PC-9 (cell line): Measurements from ENCODE around the gene NFKBIZ.
"Not testable (repeated sequence)": the region's sequence is repeated elsewhere in the genome, so short reads cannot be mapped to it uniquely, and the experiment has no call there.

Experiments
- EZH2 ChIP-seq: fragments of 200-600 bp; sonication (generic); IDR thresholded peaks from 2 replicates; pipeline ENCODE4 v1.8.0; 2017; ENCODE audit warnings: antibody characterized with exemption, low read depth
- TF ChIP-seq, protein P1 (sequence below): fragments of 200-600 bp; sonication (generic); conservative IDR thresholded peaks from 2 replicates; pipeline ENCODE4 v1.6.1; 2017; ENCODE audit warnings: mixed run types, antibody characterized with exemption, mild to moderate bottlenecking, moderate library complexity

DNA sequence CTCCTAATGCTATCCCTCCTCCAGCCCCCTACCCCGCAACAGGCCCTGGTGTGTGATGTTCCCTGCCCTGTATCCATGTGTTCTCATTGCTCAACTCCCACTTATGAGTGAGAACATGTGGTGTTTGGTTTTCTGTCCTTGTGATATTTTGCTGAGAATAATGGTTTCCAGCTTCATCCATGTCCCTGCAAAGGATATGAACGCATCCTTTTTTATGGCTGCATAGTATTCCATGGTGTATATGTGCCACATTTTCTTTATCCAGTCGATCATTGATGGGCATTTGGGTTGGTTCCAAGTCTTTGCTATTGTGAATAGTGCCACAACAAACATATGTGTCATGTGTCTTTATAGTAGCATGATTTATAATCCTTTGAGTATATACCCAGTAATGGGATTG, 36.3 kb downstream of the NFKBIZ start:
- TF ChIP-seq, protein P1, sequence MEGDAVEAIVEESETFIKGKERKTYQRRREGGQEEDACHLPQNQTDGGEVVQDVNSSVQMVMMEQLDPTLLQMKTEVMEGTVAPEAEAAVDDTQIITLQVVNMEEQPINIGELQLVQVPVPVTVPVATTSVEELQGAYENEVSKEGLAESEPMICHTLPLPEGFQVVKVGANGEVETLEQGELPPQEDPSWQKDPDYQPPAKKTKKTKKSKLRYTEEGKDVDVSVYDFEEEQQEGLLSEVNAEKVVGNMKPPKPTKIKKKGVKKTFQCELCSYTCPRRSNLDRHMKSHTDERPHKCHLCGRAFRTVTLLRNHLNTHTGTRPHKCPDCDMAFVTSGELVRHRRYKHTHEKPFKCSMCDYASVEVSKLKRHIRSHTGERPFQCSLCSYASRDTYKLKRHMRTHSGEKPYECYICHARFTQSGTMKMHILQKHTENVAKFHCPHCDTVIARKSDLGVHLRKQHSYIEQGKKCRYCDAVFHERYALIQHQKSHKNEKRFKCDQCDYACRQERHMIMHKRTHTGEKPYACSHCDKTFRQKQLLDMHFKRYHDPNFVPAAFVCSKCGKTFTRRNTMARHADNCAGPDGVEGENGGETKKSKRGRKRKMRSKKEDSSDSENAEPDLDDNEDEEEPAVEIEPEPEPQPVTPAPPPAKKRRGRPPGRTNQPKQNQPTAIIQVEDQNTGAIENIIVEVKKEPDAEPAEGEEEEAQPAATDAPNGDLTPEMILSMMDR, result not testable (repeated sequence)
- not testable (repeated sequence) for TF ChIP-seq EZH2
